ENCODE measurements around the gene CYSRT1. TPM values are rescaled to one million over a fixed set of nuclear protein-coding genes. Genes with fewer than 3 reads are reported as not detected.

Gene CYSRT1
- total RNA-seq, 1 experiment from 2014 or later = 1.3 TPM

- no peak overlapping the region for H3K4me3 ChIP-seq (ENCODE audit: low read length)
- no peaks in the 10 kb centered on the region for H3F3A ChIP-seq (ENCODE audit: low read length, unreplicated experiment)
- ChIA-PET CTCF (no interaction called here), POLR2A (ENCODE audit: unreplicated experiment) (no interaction called here)
- TF ChIP-seq EZH2phosphoT487 (IDR thresholded peaks at IDR 0.05; ENCODE audit: borderline replicate concordance, low read length) = no peak
- no peak for TF ChIP-seq EZH2 (IDR thresholded peaks at IDR 0.05; ENCODE audit: low read length, unreplicated experiment)
- no peak for TF ChIP-seq CTCF (conservative IDR thresholded peaks at IDR 0.05; ENCODE audit: low read depth, low read length)
- H2AFZ ChIP-seq (ENCODE audit: low read length) = no peak overlapping the region
- H3K36me3 ChIP-seq (ENCODE audit: low read depth, low read length) = 0 out of 2 replicates have a peak, but pooled peaks cover 6% of the 10 kb centered on the region
- no peak overlapping the region for H3K4me2 ChIP-seq (ENCODE audit: low read length)
- H3K9me3 ChIP-seq (ENCODE audit: low read length) = no peaks in the 10 kb centered on the region
- intact Hi-C loops (cut with micrococcal nuclease) = no loop called here
- DNase-seq = no peak
- H4K20me1 ChIP-seq (ENCODE audit: low read length) = no peaks in the 10 kb centered on the region
- no peaks in the 10 kb centered on the region for H3K79me2 ChIP-seq (ENCODE audit: low read length)
- H3K9me2 ChIP-seq (replicated peaks; ENCODE audit: low read length) = no peaks in the 10 kb centered on the region
- no peaks in the 10 kb centered on the region for H3K4me1 ChIP-seq (ENCODE audit: insufficient read depth, low read length)
- H3K27me3 ChIP-seq (ENCODE audit: low read length) = no peaks in the 10 kb centered on the region
- H3K27ac ChIP-seq (ENCODE audit: low read length) = no peak overlapping the region
- ATAC-seq = no peak
- H3K9ac ChIP-seq (ENCODE audit: low read length) = no peak overlapping the region
- BruUV-seq (replicated peaks) = no TSS peak
Observed at GRCh38 chr9:137266585-137267453, 41.8 kb downstream of the CYSRT1 start.

- no peak overlapping the region for H3K4me3 ChIP-seq (ENCODE audit: low read length)
- H4K20me1 ChIP-seq (ENCODE audit: low read length) = no peaks in the 10 kb centered on the region
- H2AFZ ChIP-seq (ENCODE audit: low read length) = no peak overlapping the region
- H3K27ac ChIP-seq (ENCODE audit: low read length) = no peak overlapping the region
- no peak overlapping the region for H3K9ac ChIP-seq (ENCODE audit: low read length)
- ChIA-PET POLR2A (ENCODE audit: unreplicated experiment) (no interaction called here), CTCF (no interaction called here)
- 0 out of 2 replicates have a peak, but pooled peaks cover 6% of the 10 kb centered on the region for H3K36me3 ChIP-seq (ENCODE audit: low read depth, low read length)
- intact Hi-C loops (cut with micrococcal nuclease) = no loop called here
- no peaks in the 10 kb centered on the region for H3K79me2 ChIP-seq (ENCODE audit: low read length)
- H3K9me3 ChIP-seq (ENCODE audit: low read length) = no peaks in the 10 kb centered on the region
- ATAC-seq (no peak), DNase-seq (no peak)
- no peaks in the 10 kb centered on the region for H3K4me1 ChIP-seq (ENCODE audit: insufficient read depth, low read length)
- H3K27me3 ChIP-seq (ENCODE audit: low read length) = no peaks in the 10 kb centered on the region
- H3K4me2 ChIP-seq (ENCODE audit: low read length) = no peak overlapping the region
- no peaks in the 10 kb centered on the region for H3K9me2 ChIP-seq (replicated peaks; ENCODE audit: low read length)
- no TSS peak for BruUV-seq (replicated peaks)
- TF ChIP-seq EZH2phosphoT487 (IDR thresholded peaks at IDR 0.05; ENCODE audit: borderline replicate concordance, low read length) = no peak
- no peak for TF ChIP-seq CTCF (conservative IDR thresholded peaks at IDR 0.05; ENCODE audit: low read depth, low read length)
- TF ChIP-seq EZH2 (IDR thresholded peaks at IDR 0.05; ENCODE audit: low read length, unreplicated experiment) = no peak
- no peaks in the 10 kb centered on the region for H3F3A ChIP-seq (ENCODE audit: low read length, unreplicated experiment)
Observed at GRCh38 chr9:137267933-137268355, 43.0 kb downstream of the CYSRT1 start.
